K562 (cell line): ENCODE data around the gene RELA. TPM values are rescaled to one million over a fixed set of nuclear protein-coding genes. Genes with fewer than 3 reads are reported as not detected.
"Not testable (repeated sequence)": the region's sequence is repeated elsewhere in the genome, so short reads cannot be mapped to it uniquely, and the experiment has no call there.

Source experiments
- ATAC-seq: fragments of 200-7000 bp; cut with Tn5 transposase; 3 replicates; pipeline ENCODE4 v1.9.1; 2020; ENCODE audit warnings: moderate library complexity
- BruUV-seq: library from RNA; stranded (reverse); fragments of 400-500 nt; replicated peaks from 2 replicates; lab custom pipeline; 2021; lab: Mats Ljungman, UMichigan
- CTCF ChIA-PET: fragments of 300-600 bp; formaldehyde crosslinking; extraction: SDS; loops from one replicate; lab custom pipeline; 2021; ENCODE audit warnings: low intra/inter-chr PET ratio; lab: Yijun Ruan, JAX
- POLR2A ChIA-PET: fragments of 300-600, 350-650 bp; sonication (Branson Sonifier 250); formaldehyde crosslinking; extraction: SDS; loops from one replicate; lab custom pipeline; 2021; ENCODE audit warnings: antibody characterized with exemption, inconsistent platforms; lab: Yijun Ruan, JAX
- DNase-seq, 4 experiments: peaks; one replicate each; pipeline versions ENCODE4 v3.0.0 to v3.0.0-alpha.2; 2011 to 2018; ENCODE audit warnings: low spot score in 3 of 4, mixed read lengths in 3 of 4; ENCODE audit errors: extremely low read depth in 1 of 4
- FAIRE-seq: peaks from 2 replicates; lab custom pipeline; 2011; peaks lifted over from hg19 to GRCh38; lab: Jason Lieb, UNC
- H2AFZ ChIP-seq: 2 replicates; pipeline ENCODE4 v1.6.0; 2011; ENCODE audit warnings: low read depth, low read length, control low read depth, inconsistent platforms
- H3K27ac ChIP-seq: fragments of 200-600 bp; 3 replicates; pipeline ENCODE4 v1.8.0; 2011; ENCODE audit warnings: low read depth, mild to moderate bottlenecking, control low read depth, inconsistent platforms, low read length, moderate library complexity, mixed read lengths; ENCODE audit errors: extremely low read depth
- H3K27me3 ChIP-seq, 2 experiments: fragments of 300-600 bp in 1 of 2; 2 replicates in 1 of 2; 3 replicates in 1 of 2; pipeline versions ENCODE4 v1.6.0 to v1.8.0; 2011; ENCODE audit warnings: inconsistent platforms in 2 of 2, low read length in 2 of 2, mild to moderate bottlenecking in 1 of 2, mixed read lengths in 1 of 2, moderate library complexity in 1 of 2; ENCODE audit not compliant: control insufficient read depth in 2 of 2, insufficient read depth in 2 of 2
- H3K36me3 ChIP-seq: fragments of 300-600 bp; 3 replicates; pipeline ENCODE4 v1.8.0; 2011; ENCODE audit warnings: mild to moderate bottlenecking, low read length, inconsistent platforms; ENCODE audit not compliant: control insufficient read depth, insufficient read depth
- H3K4me1 ChIP-seq, 2 experiments: fragments of 200-600 bp in 1 of 2; replicated peaks in 1 of 2; 2 replicates in 1 of 2; 3 replicates in 1 of 2; pipeline versions ENCODE4 v1.5.1 to v1.8.0; 2011; ENCODE audit warnings: inconsistent platforms in 2 of 2, low read length in 2 of 2, mild to moderate bottlenecking in 1 of 2, mixed read lengths in 1 of 2, moderate library complexity in 1 of 2; ENCODE audit not compliant: control insufficient read depth in 2 of 2, insufficient read depth in 2 of 2
- H3K4me2 ChIP-seq: 2 replicates; pipeline ENCODE4 v1.6.1; 2011; ENCODE audit warnings: low read length, control low read depth, inconsistent platforms, mixed read lengths; ENCODE audit not compliant: insufficient read depth
- H3K4me3 ChIP-seq: fragments of 200-600 bp; sonication (generic), shearing (Covaris generic); 2 replicates; pipeline ENCODE4 v1.5.1; 2016; ENCODE audit warnings: control low read depth, inconsistent platforms
- H3K79me2 ChIP-seq: fragments of 200-600 bp; 3 replicates; pipeline ENCODE4 v1.8.0; 2011; ENCODE audit warnings: low read length, inconsistent platforms; ENCODE audit not compliant: control insufficient read depth, insufficient read depth
- H3K9ac ChIP-seq, 2 experiments: 2 replicates each; pipeline versions ENCODE4 v1.6.0 to v1.6.1; 2011; ENCODE audit warnings: low read depth in 2 of 2, low read length in 2 of 2, control low read depth in 1 of 2, inconsistent platforms in 1 of 2, mild to moderate bottlenecking in 1 of 2, mixed read lengths in 1 of 2; ENCODE audit not compliant: insufficient read depth in 1 of 2
- H3K9me1 ChIP-seq: one replicate; pipeline ENCODE4 v1.6.0; 2011; ENCODE audit warnings: inconsistent platforms, mild to moderate bottlenecking, low read length, moderate library complexity; ENCODE audit not compliant: control insufficient read depth, insufficient read depth
- H3K9me3 ChIP-seq: replicated peaks from 2 replicates; pipeline ENCODE4 v1.5.1; 2011; ENCODE audit warnings: low read depth, low read length, inconsistent platforms; ENCODE audit not compliant: control insufficient read depth, insufficient read depth
- H4K20me1 ChIP-seq: replicated peaks from 2 replicates; pipeline ENCODE4 v1.6.1; 2011; ENCODE audit warnings: low read length, inconsistent platforms, mixed read lengths; ENCODE audit not compliant: control insufficient read depth, insufficient read depth
- PURB ChIP-seq: sonication (generic); formaldehyde crosslinking; IDR thresholded peaks from 2 replicates; pipeline ENCODE4 v1.9.0; 2021; ENCODE audit warnings: low read depth, mild to moderate bottlenecking, missing genetic modification reagents
- TBL1XR1 ChIP-seq, 2 experiments: IDR thresholded peaks; 2 replicates each; pipeline ENCODE4 v1.6.1; 2012; ENCODE audit warnings: improper control_type of control experiment in 2 of 2, low read length in 2 of 2, mild to moderate bottlenecking in 1 of 2
- WGBS: fragments of 100-300 bp; shearing (Covaris generic); methylation state at CpG from one replicate; pipeline ENCODE4 v1.1.6; 2016; ENCODE audit warnings: low coverage, mixed read lengths; ENCODE audit not compliant: insufficient coverage; ENCODE audit errors: missing lambda C conversion rate; 5-methylcytosine and 5-hydroxymethylcytosine counted together
- in situ Hi-C: fragments of 300-500 bp; cut with MboI; formaldehyde crosslinking; loops from 4 replicates; pipeline ENCODE4 v1.15.0; 2018; ENCODE audit warnings: inconsistent platforms, mixed read lengths
- intact Hi-C: fragments of 100-400 bp; cut with micrococcal nuclease; formaldehyde crosslinking; loops from 2 replicates; pipeline ENCODE4 v1.14.2; 2022
- polyA plus RNA-seq, 8 experiments: library from polyadenylated mRNA; depleted of rRNA in 4 of 8; stranded (reverse) in 5 of 8; unstranded in 3 of 8; fragments of >200 nt; fragmentation: Nextera tagmentation in 2 of 8; fragmentation: Illumina TruSeq in 1 of 8; extraction: Ambion mirVana in 2 of 8; extraction: Trizol in 1 of 8; gene quantifications; 2 replicates each; pipeline versions ENCODE4 v1.2.1 to v1.2.3, GENCODE V29; 2011 to 2014; ENCODE audit warnings: inconsistent platforms in 1 of 8, missing spikeins in 1 of 8
- total RNA-seq, 7 experiments: library from RNA; depleted of rRNA in 6 of 7; stranded (reverse); fragments of >200 nt in 6 of 7; fragmentation: Illumina TruSeq in 2 of 7; extraction: Trizol in 2 of 7; gene quantifications; 2 replicates each; pipeline versions ENCODE4 v1.2.1 to v1.2.3, GENCODE V29; 2011 to 2021; ENCODE audit warnings: low replicate concordance in 1 of 7
- TF ChIP-seq, protein P1 (sequence below): fragments of 250-450 bp; sonication (Bioruptor Pico); IDR thresholded peaks from 2 replicates; pipeline ENCODE4 v1.5.0; 2021

The RELA gene
- total and polyA plus RNA-seq, 9 of the 15 experiments (the other 6 are each of a cell fraction or from before 2014, with no cell fraction given): 6.0 to 67.4 (median 20.6) TPM

DNA sequence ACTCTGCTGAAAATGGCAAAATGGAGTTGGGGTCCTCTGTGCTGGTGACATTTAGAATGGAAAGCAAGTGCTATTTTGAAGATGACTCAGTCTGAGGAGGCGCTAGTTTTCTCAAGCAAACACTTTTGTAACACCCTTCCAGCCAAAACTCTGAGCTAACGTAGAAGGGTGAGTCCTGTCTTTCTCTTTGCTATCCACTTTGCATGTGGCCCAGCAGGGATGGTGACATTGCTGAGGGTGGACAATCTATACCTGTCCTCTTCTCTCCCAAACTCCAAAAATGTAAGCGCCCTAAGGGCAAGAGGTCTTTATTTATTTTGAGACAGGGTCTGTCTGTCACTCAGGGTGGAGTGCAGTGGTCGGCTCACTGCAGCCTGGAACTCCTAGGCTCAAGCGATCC lies 45.7 kb upstream of the RELA start (continued):
- TF ChIP-seq, protein P1, sequence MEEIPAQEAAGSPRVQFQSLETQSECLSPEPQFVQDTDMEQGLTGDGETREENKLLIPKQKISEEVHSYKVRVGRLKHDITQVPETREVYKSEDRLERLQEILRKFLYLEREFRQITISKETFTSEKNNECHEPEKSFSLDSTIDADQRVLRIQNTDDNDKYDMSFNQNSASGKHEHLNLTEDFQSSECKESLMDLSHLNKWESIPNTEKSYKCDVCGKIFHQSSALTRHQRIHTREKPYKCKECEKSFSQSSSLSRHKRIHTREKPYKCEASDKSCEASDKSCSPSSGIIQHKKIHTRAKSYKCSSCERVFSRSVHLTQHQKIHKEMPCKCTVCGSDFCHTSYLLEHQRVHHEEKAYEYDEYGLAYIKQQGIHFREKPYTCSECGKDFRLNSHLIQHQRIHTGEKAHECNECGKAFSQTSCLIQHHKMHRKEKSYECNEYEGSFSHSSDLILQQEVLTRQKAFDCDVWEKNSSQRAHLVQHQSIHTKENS (CRISPR knock-in tag): no peak
- no peak for TF ChIP-seq TBL1XR1 (IDR thresholded peaks at IDR 0.05; ENCODE audit: low read length in 2 of 2)
- TF ChIP-seq PURB (CRISPR knock-in tag): no peak

DNA sequence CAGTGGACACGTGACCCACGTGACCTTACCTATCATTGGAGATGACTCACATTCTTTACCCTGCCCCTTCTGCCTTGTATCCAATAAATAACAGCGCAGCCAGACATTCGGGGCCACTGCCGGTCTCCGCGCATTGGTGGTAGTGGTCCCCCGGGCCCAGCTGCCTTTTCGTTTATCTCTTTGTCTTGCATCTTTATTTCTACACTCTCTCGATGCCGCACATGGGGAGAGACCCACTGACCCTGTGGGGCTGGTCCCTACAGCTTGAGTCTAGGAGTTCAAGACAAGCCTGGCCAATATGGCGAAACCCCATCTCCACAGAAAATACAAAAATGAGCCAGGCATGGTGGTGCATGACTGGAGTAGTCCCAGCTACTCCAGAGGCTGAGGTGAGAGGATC lies 44.3 kb upstream of the RELA start:
- H3K9me3 ChIP-seq, H3K27me3 ChIP-seq, H3K36me3 ChIP-seq, H2AFZ ChIP-seq, H3K27ac ChIP-seq, H3K4me3 ChIP-seq, H4K20me1 ChIP-seq, H3K4me2 ChIP-seq, H3K9ac ChIP-seq, BruUV-seq, FAIRE-seq, DNase-seq, H3K79me2 ChIP-seq, ATAC-seq, H3K9me1 ChIP-seq, in situ Hi-C loops: not testable (repeated sequence)
- intact Hi-C loops: loop anchor here (5.0 kb wide), 1 partner anchor 70 kb away; the partner anchor contains the start of gene SIPA1
- H3K4me1 ChIP-seq: peaks cover 15 to 16% of the 10 kb centered on the region in 2 experiments
- CTCF ChIA-PET: interaction anchor here (0.7 to 2.2 kb wide), 3 partner anchors 111 to 282 kb away, joined by 4 to 15 read pairs (median 5); no protein-coding TSS in a partner anchor
- WGBS: 68% methylated on average over 9 of the region's 12 CpGs
- POLR2A ChIA-PET: interaction anchor here (1.1 kb wide), 1 partner anchor 146 kb away, joined by 3 read pairs; no protein-coding TSS in a partner anchor
